Endothelial cell of umbilical vein (primary cell): Measurements from ENCODE around the gene CHRNA7. TPM values are rescaled to one million over a fixed set of nuclear protein-coding genes. Genes with fewer than 3 reads are reported as not detected.

Experiments
- BruUV-seq: library from RNA; stranded (reverse); fragments of 400-500 nt; replicated peaks from 2 replicates; lab custom pipeline; 2021; lab: Mats Ljungman, UMichigan
- CTCF ChIA-PET: fragments of 300-600, 350-600 bp; sonication (Branson Sonifier 250); formaldehyde crosslinking; loops from one replicate; lab custom pipeline; 2021; ENCODE audit warnings: antibody characterized with exemption, inconsistent platforms; lab: Charles Lee
- POLR2A ChIA-PET: fragments of 300-600, 350-600 bp; sonication (Branson Sonifier 250); formaldehyde crosslinking; loops from one replicate; lab custom pipeline; 2021; ENCODE audit warnings: antibody characterized with exemption, inconsistent platforms; lab: Charles Lee
- DNase-seq: peaks from one replicate; pipeline ENCODE4 v3.0.0-alpha.2; 2011; ENCODE audit warnings: low read depth, low spot score
- FAIRE-seq: peaks from 2 replicates; lab custom pipeline; 2011; peaks lifted over from hg19 to GRCh38; lab: Jason Lieb, UNC
- H2AFZ ChIP-seq: 2 replicates; pipeline ENCODE4 v1.6.0; 2012; ENCODE audit warnings: low read depth, low read length, control low read depth, inconsistent platforms
- H3K27ac ChIP-seq: 2 replicates; pipeline ENCODE4 v1.5.1; 2011; ENCODE audit warnings: low read depth, mild to moderate bottlenecking, control low read depth, low read length, moderate library complexity; ENCODE audit not compliant: insufficient read depth
- H3K27me3 ChIP-seq, 2 experiments: 2 replicates each; pipeline versions ENCODE4 v1.6.0 to v1.6.1; 2011; ENCODE audit warnings: low read length in 2 of 2, mixed read lengths in 1 of 2; ENCODE audit not compliant: control insufficient read depth in 2 of 2, insufficient read depth in 2 of 2
- H3K36me3 ChIP-seq, 2 experiments: 2 replicates in 1 of 2; 3 replicates in 1 of 2; pipeline ENCODE4 v1.5.1; 2011; ENCODE audit warnings: low read length in 2 of 2, mild to moderate bottlenecking in 1 of 2, moderate library complexity in 1 of 2; ENCODE audit not compliant: control insufficient read depth in 2 of 2, insufficient read depth in 2 of 2; ENCODE audit errors: extremely low read depth in 1 of 2
- H3K4me1 ChIP-seq: 3 replicates; pipeline ENCODE4 v1.5.1; 2011; ENCODE audit warnings: mild to moderate bottlenecking, low read length; ENCODE audit not compliant: control insufficient read depth, insufficient read depth; ENCODE audit errors: extremely low read depth
- H3K4me2 ChIP-seq: 2 replicates; pipeline ENCODE4 v1.6.1; 2011; ENCODE audit warnings: low read length, control low read depth, mixed read lengths; ENCODE audit not compliant: insufficient read depth
- H3K4me3 ChIP-seq, 3 experiments: fragments of 200-600 bp in 1 of 3; sonication (generic), shearing (Covaris generic) in 1 of 3; replicated peaks in 1 of 3; 2 replicates each; pipeline ENCODE4 v1.5.1; 2011 to 2016; ENCODE audit warnings: control low read depth in 3 of 3, low read length in 3 of 3, mild to moderate bottlenecking in 2 of 3, inconsistent platforms in 1 of 3, low read depth in 1 of 3, moderate library complexity in 1 of 3; ENCODE audit not compliant: insufficient read depth in 1 of 3
- H3K79me2 ChIP-seq: 2 replicates; pipeline ENCODE4 v1.6.0; 2012; ENCODE audit warnings: low read length, inconsistent platforms; ENCODE audit not compliant: control insufficient read depth, insufficient read depth
- H3K9ac ChIP-seq: replicated peaks from 2 replicates; pipeline ENCODE3; 2011; ENCODE audit warnings: low read length, control low read depth; ENCODE audit not compliant: insufficient read depth; ENCODE audit errors: extremely low read depth
- H3K9me1 ChIP-seq: replicated peaks from 3 replicates; pipeline ENCODE4 v1.6.0; 2011; ENCODE audit warnings: mild to moderate bottlenecking, low read length; ENCODE audit not compliant: control insufficient read depth, insufficient read depth; ENCODE audit errors: extremely low read depth
- H3K9me3 ChIP-seq: replicated peaks from 2 replicates; pipeline ENCODE4 v1.5.1; 2012; ENCODE audit warnings: low read length, inconsistent platforms; ENCODE audit not compliant: control insufficient read depth, insufficient read depth
- H4K20me1 ChIP-seq: replicated peaks from 2 replicates; pipeline ENCODE3; 2011; ENCODE audit warnings: mild to moderate bottlenecking, low read length; ENCODE audit not compliant: control insufficient read depth, insufficient read depth; ENCODE audit errors: extremely low read depth
- EZH2 ChIP-seq: IDR thresholded peaks from 2 replicates; pipeline ENCODE4 v1.6.1; 2012; ENCODE audit warnings: borderline replicate concordance, low read depth, mild to moderate bottlenecking, moderate library complexity, low read length, inconsistent platforms; ENCODE audit not compliant: severe bottlenecking
- FOS ChIP-seq: IDR thresholded peaks from 2 replicates; pipeline ENCODE4 v1.6.1; 2011; ENCODE audit warnings: mild to moderate bottlenecking, low read length, moderate library complexity, borderline replicate concordance; ENCODE audit not compliant: insufficient read depth
- JUN ChIP-seq: IDR thresholded peaks from 2 replicates; pipeline ENCODE4 v1.6.1; 2011; ENCODE audit warnings: borderline replicate concordance, low read depth; ENCODE audit not compliant: insufficient read length, insufficient read depth
- MYC ChIP-seq: IDR thresholded peaks from one replicate; pipeline ENCODE4 v1.6.1; 2011; ENCODE audit warnings: mild to moderate bottlenecking, low read depth, low read length
- POLR2A ChIP-seq: IDR thresholded peaks from 2 replicates; pipeline ENCODE4 v1.6.1; 2012; ENCODE audit warnings: low read depth, mild to moderate bottlenecking, control low read depth, low read length
- POLR2AphosphoS5 ChIP-seq: IDR thresholded peaks from 2 replicates; pipeline ENCODE4 v1.6.1; 2012; ENCODE audit warnings: low read depth, mild to moderate bottlenecking, control low read depth, low read length, moderate library complexity; ENCODE audit not compliant: insufficient read depth
- dilution Hi-C: fragments of 300-500 bp; cut with MboI; formaldehyde crosslinking; loops from one replicate; pipeline ENCODE4 v1.15.0; 2019; ENCODE audit warnings: low sequenced_read_pairs; ENCODE audit not compliant: extremely low pct_ligation_motif_present
- intact Hi-C: fragments of 100-400 bp; cut with micrococcal nuclease; formaldehyde crosslinking; loops from one replicate; pipeline ENCODE4 v1.10.0; 2022
- polyA plus RNA-seq, 4 experiments: library from polyadenylated mRNA; depleted of rRNA in 3 of 4; stranded (reverse) in 3 of 4; unstranded in 1 of 4; fragments of >200 nt; gene quantifications; 2 replicates each; pipeline versions ENCODE4 v1.2.1 to v1.2.3, GENCODE V29; 2011 to 2012; ENCODE audit warnings: missing spikeins in 1 of 4
- total RNA-seq: library from RNA; stranded (reverse); gene quantifications from 2 replicates; pipeline ENCODE4 v1.2.3, GENCODE V29; 2021
- TF ChIP-seq, protein P1 (sequence below), 2 donors: IDR thresholded peaks; 1 replicate in 1 of 2; 2 replicates in 1 of 2; pipeline ENCODE4 v1.5.1; 2011; ENCODE audit warnings: low read length in 2 of 2, mild to moderate bottlenecking in 2 of 2, moderate library complexity in 2 of 2, control low read depth in 1 of 2, inconsistent platforms in 1 of 2, low read depth in 1 of 2; ENCODE audit not compliant: insufficient read depth in 1 of 2; ENCODE audit errors: extremely low read depth in 1 of 2
- TF ChIP-seq, protein P2 (sequence below): IDR thresholded peaks from 2 replicates; pipeline ENCODE4 v1.6.1; 2011; ENCODE audit not compliant: insufficient read depth, insufficient read length

The CHRNA7 gene
- total and polyA plus RNA-seq, 2 donors (not counting 3 experiments of a cell fraction or from before 2014, with no cell fraction given) = 0.70 to 2.6 TPM

DNA sequence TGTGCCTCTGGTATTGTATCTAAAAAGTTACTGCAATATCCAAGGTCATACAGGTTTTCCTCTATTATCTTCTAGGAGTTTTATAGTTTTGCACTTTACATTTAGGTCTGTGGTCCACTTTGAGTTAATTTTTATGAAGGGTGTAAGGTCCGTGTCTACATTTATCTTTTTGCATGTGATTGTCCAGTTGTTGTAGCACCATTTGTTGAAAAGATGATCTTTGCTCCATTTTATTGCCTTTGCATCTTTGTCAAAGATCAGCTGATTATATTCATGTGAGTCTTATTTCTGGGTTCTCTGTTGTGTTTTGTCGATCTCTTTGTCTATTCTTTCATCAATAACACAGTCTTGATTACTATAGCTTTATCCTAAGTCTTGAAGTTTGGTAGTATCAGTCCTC, 6.7 kb downstream of the CHRNA7 start:
- no TSS peak for BruUV-seq
- H4K20me1 ChIP-seq = no peaks in the 10 kb centered on the region
- H3K9me3 ChIP-seq = no peaks in the 10 kb centered on the region
- dilution Hi-C loops = no loop called here
- FAIRE-seq (no peak), DNase-seq (no peak)
- H3K4me2 ChIP-seq = no peak overlapping the region
- H3K36me3 ChIP-seq = no peaks in the 10 kb centered on the region
- no peak overlapping the region for H3K4me3 ChIP-seq
- H3K27me3 ChIP-seq = peaks cover 6% of the 10 kb centered on the region in 2 experiments
- TF ChIP-seq POLR2AphosphoS5 = no peak
- TF ChIP-seq, protein P1, sequence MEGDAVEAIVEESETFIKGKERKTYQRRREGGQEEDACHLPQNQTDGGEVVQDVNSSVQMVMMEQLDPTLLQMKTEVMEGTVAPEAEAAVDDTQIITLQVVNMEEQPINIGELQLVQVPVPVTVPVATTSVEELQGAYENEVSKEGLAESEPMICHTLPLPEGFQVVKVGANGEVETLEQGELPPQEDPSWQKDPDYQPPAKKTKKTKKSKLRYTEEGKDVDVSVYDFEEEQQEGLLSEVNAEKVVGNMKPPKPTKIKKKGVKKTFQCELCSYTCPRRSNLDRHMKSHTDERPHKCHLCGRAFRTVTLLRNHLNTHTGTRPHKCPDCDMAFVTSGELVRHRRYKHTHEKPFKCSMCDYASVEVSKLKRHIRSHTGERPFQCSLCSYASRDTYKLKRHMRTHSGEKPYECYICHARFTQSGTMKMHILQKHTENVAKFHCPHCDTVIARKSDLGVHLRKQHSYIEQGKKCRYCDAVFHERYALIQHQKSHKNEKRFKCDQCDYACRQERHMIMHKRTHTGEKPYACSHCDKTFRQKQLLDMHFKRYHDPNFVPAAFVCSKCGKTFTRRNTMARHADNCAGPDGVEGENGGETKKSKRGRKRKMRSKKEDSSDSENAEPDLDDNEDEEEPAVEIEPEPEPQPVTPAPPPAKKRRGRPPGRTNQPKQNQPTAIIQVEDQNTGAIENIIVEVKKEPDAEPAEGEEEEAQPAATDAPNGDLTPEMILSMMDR (IDR thresholded peaks at IDR 0.05; ENCODE audit: extremely low read depth in 1 of 2, insufficient read depth in 1 of 2, low read depth in 1 of 2, low read length in 2 of 2) = no peak
- TF ChIP-seq MYC = no peak
- TF ChIP-seq, protein P2, sequence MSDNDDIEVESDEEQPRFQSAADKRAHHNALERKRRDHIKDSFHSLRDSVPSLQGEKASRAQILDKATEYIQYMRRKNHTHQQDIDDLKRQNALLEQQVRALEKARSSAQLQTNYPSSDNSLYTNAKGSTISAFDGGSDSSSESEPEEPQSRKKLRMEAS = no peak
- ChIA-PET CTCF (interaction anchor here (1.0 kb wide), 1 partner anchor 8 kb away, joined by 5 read pairs; no protein-coding TSS in a partner anchor), POLR2A (no interaction called here)
- H3K4me1 ChIP-seq = no peaks in the 10 kb centered on the region
- H3K9me1 ChIP-seq = no peaks in the 10 kb centered on the region
- H3K9ac ChIP-seq = no peak overlapping the region
- no peak overlapping the region for H2AFZ ChIP-seq
- intact Hi-C loops = no loop called here
- H3K79me2 ChIP-seq = no peaks in the 10 kb centered on the region
- no peak overlapping the region for H3K27ac ChIP-seq

DNA sequence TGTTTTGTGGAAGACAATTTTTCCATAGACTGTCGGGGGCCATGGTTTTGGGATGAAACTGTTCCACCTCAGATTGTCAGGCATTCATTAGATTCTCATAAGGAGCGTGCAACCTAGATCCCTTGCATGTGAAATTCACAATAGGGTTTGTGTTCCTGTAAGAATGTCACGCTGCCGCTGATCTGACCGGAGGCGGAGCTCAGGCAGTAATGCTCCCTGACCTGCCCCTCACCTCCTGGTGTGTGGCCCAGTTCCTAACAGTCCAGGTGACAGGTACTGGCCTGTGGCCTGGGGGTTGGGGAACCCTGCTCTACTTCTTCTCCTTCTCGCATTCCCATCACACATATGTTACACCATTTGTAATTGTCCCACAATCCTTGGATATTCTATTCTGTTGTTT, 11.0 kb downstream of the CHRNA7 start:
- no peak for DNase-seq
- ChIA-PET POLR2A (no interaction called here), CTCF (no interaction called here)
- intact Hi-C loops = no loop called here
- no peak overlapping the region for H3K4me2 ChIP-seq
- H3K79me2 ChIP-seq = no peaks in the 10 kb centered on the region
- no peak overlapping the region for H3K4me3 ChIP-seq
- H3K4me1 ChIP-seq = no peaks in the 10 kb centered on the region
- H3K9me3 ChIP-seq = no peaks in the 10 kb centered on the region
- TF ChIP-seq POLR2AphosphoS5 (no peak), MYC (no peak), EZH2 (no peak), JUN (no peak), POLR2A (no peak), FOS (no peak)
- TF ChIP-seq, protein P1 (IDR thresholded peaks at IDR 0.05; ENCODE audit: extremely low read depth in 1 of 2, insufficient read depth in 1 of 2, low read depth in 1 of 2, low read length in 2 of 2) = no peak
- TF ChIP-seq, protein P2 = no peak
- H3K27me3 ChIP-seq = no peaks in the 10 kb centered on the region
- no peaks in the 10 kb centered on the region for H3K36me3 ChIP-seq
- FAIRE-seq = no peak
- H4K20me1 ChIP-seq = no peaks in the 10 kb centered on the region
- BruUV-seq = no TSS peak
- dilution Hi-C loops = no loop called here
- no peak overlapping the region for H3K27ac ChIP-seq
- H3K9ac ChIP-seq = no peak overlapping the region
- H3K9me1 ChIP-seq = no peaks in the 10 kb centered on the region
- no peak overlapping the region for H2AFZ ChIP-seq
